ENCODE measurements around the gene TOM1L2.

GRCh38 chr17:17811381-17812210, 160.6 kb downstream of the TOM1L2 start:
- no peak for TF ChIP-seq CTCF (IDR thresholded peaks at IDR 0.05; ENCODE audit: poor library complexity, severe bottlenecking)
- no peak for TF ChIP-seq REST (IDR thresholded peaks at IDR 0.05; ENCODE audit: borderline replicate concordance)
- TF ChIP-seq EZH2 (IDR thresholded peaks at IDR 0.05; ENCODE audit: borderline replicate concordance, insufficient read depth, low read length, poor library complexity, severe bottlenecking): no peak
- TF ChIP-seq RAD21 (conservative IDR thresholded peaks at IDR 0.05): no peak
- no peak for TF ChIP-seq EP300 (conservative IDR thresholded peaks at IDR 0.05; ENCODE audit: poor library complexity, severe bottlenecking)
- no peak for TF ChIP-seq TAF1 (IDR thresholded peaks at IDR 0.05; ENCODE audit: low read depth)
- no peak for TF ChIP-seq POLR2AphosphoS5 (IDR thresholded peaks at IDR 0.05)

Data from neural cell (in vitro differentiated cells).